HG03354 (cell line): Measurements from ENCODE around the gene CXCL1.

Source experiments
- ATAC-seq: cut with Tn5 transposase; IDR thresholded peaks from one replicate; pipeline ENCODE4 v1.9.1; 2021; ENCODE audit warnings: mild to moderate bottlenecking; ENCODE audit not compliant: unreplicated experiment, poor library complexity, severe bottlenecking

Gene CXCL1

GRCh38 chr4:73869130-73870055, at the start of gene CXCL1:
TSS of gene CXCL1 (plus strand) at chr4:73869393. CDS start at chr4:73869471, 78 bp downstream.
- peak; percentile 46 for ATAC-seq

DNA sequence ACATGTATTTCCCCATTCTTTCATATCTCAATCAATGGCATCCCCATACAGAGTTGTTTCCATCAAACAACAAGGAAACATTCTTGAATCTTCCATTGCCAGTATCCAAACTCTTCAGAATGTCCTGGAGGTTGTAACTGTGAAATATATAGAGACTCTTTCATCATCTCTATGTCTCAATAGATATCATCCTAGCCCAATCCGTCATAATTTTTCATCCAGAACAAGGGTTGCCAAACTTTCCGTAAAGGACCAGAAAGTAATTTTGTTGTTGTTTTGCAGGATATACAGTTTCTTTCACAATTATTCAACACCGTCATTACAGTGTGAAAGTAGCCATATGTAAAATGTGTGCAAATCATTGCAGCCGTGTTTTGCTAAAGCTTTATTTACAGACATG, 47.9 kb upstream of the CXCL1 start:
- ATAC-seq, result no peak

DNA sequence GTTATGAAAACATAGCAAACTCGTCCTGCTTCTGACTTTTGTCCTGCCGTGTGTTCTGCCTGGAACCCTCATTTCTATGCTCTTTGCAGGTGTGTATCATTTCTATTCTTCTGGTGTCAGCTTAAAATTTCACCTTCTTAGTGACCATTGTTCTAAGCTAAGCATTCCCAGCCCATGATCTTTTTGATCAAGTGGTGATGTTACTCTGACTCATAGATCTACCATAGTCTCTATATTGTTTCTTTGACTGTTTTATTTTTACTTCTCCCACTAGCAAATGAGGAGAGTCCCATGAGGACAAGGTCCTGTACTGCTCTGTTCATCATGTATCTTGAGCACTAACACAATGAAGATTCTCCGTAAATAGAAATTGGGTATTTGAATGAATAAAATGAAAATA, 46.8 kb upstream of the CXCL1 start:
- ATAC-seq, result no peak

DNA sequence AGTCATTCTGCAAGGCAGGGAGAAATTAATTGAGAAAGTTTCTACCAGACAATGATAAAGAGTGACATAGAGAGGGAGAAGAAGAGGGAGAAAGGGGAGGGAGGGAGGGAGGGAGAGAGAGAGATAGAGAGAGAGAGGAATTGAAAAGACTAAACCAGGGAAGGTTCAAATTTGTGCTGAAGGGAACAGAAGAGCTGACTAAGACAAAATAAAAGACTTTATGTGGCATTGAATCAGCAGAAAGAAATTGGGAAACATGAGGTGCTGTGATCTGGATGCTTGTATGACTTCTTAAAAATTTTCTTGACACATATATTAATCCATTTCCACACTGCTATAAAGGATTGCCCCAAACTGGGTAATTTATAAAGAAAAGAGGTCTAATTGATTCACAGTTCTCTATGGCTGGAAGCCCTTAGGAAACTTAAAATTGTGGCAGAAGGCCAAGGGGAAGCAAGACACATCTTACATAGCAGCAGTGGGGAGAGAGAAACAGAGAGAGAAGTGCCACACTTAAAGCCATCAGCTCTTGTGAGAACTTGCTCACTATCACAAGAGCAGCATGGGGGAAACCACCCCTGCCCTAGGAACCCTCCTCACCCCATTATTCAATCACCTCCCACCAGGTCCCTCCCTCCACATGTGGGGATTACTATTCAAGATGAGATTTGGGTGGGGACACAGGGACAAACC, 46.2 kb upstream of the CXCL1 start:
- no peak for ATAC-seq

GRCh38 chr4:73823760-73824159, 45.4 kb upstream of the CXCL1 start:
- no peak for ATAC-seq

GRCh38 chr4:73828956-73829355, 40.2 kb upstream of the CXCL1 start:
- ATAC-seq, result no peak

- no peak for ATAC-seq
Measured at GRCh38 chr4:73831569-73831968, 37.6 kb upstream of the CXCL1 start.

- ATAC-seq, result no peak
Measured at GRCh38 chr4:73832651-73833237, 36.4 kb upstream of the CXCL1 start.

GRCh38 chr4:73836373-73837279, 32.6 kb upstream of the CXCL1 start, which contains the start of gene CXCL6:
TSS of gene CXCL6 (plus strand) at chr4:73836678. CDS start at chr4:73836751, 73 bp downstream.
- no peak for ATAC-seq

DNA sequence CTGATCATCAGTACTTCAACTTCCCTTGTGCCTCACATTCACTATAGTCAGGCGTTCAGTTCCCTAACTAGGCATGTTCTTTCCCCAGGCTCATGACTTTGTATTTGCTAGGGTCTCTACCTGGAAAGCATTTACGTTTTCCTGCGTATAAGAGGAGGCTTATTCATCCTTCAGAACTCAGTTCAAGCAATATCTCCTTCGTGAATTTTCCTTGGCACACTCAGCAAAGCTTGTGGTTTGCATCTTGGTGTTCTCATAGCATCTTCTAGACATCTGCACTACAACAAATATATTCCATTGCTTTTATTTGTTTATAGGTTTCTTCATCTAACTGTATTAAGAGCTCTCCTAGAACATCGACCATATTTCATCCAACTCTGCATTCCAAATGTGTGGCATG, 30.1 kb upstream of the CXCL1 start:
- no peak for ATAC-seq

- ATAC-seq, result no peak
Measured at GRCh38 chr4:73839715-73840114, 29.5 kb upstream of the CXCL1 start.

DNA sequence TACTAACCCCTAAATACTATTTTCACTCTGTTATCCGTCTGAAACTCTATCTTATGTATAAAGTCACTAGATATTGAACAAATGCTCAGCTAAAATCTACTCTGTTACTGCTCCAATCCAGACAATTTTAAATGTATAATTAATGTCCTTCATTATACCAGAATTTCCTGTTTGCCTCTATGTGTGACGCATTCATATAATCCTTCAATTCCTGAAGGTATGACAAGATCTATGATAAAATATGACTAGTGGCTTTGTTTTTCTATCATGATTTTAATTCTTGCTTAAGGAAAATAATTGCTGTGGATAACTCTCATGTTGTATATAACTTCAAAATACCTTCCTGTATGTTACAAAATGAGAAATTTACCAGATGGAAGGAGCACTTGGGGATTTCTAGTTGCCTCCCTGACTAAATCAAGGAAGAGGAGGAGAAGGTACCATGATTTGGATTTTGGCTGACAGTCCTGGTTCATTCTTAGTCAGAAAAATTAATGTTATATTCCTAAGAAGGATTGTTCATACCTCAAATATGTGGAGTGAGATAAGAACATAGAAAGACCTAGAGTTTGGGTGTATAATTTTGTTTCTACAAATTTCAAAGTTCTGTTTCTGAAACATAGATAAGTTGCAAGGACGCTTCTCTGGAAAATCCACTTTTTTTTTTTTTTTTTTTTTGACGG, 27.8 kb upstream of the CXCL1 start:
- ATAC-seq, result no peak

DNA sequence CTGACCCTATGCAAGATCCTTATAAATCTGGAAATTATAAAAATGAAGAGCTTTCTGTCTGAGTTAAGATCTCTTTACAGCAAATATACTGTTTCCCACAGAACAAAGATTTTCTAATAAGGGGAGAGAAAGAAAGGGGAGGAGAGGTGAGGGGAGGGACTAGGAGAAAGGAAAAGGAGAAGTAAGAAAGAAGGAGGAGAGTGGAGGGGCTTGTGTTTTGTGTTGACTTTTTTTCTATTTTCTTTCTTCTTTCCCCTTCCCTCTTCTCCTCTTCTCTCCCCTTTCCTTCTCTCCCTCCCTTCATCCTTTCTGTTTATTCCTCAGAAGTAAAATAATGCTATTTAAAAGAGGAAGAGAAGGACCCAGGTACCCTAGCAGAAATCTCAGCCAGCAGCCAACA, 26.5 kb upstream of the CXCL1 start:
- ATAC-seq, result no peak

GRCh38 chr4:73843369-73843768, 25.8 kb upstream of the CXCL1 start:
- no peak for ATAC-seq

DNA sequence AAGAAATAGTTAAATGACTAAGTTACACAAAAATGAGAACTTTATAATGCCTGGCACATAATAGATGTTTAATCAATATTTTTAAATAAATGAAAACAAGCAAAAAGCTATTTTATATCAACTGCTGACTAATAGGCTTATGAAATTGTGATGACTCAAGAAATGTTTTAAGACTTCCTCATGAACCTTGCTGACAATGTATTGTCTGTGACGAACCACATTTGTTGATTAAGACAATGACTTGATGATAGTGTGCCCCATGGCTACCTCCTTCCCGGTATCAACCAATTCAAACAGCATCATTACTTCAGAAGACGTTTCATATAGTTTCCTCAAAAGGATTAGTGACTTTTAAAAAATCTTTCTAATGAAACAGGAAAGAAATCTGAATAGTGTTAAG, 24.8 kb upstream of the CXCL1 start:
- ATAC-seq, result no peak

- no peak for ATAC-seq
Measured at GRCh38 chr4:73844806-73845205, 24.4 kb upstream of the CXCL1 start.

- ATAC-seq, result no peak
Measured at GRCh38 chr4:73847526-73848182, 21.5 kb upstream of the CXCL1 start.

DNA sequence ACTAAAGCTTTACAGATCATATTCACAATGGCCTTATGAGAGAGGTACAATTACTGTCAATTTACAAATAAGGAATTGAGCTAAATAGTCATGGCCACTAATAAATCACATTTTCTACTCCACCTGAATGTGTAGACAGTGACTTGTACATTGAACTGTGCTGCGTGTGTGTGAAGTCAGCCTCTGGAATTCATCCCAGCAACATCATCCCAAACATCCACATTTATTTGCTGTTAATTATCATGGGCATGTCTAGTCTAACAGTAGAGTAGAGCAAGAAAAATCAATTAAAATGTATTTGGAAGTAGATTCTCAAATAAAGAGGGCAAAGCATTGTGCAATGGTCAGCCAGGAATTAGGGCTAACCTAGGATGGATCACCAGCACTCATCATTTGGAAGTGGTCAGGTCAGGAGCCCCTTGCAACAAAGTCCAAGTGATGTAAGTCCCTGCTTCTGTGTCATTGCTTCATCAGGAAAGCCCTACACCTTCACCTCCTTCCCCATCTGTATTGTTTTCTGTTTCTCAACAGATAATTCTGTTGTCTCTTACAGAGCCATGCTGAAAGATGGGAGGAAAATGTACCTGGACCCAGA, 20.9 kb upstream of the CXCL1 start:
- ATAC-seq, result no peak
